ENCODE results near the gene FAM234B.

DNA sequence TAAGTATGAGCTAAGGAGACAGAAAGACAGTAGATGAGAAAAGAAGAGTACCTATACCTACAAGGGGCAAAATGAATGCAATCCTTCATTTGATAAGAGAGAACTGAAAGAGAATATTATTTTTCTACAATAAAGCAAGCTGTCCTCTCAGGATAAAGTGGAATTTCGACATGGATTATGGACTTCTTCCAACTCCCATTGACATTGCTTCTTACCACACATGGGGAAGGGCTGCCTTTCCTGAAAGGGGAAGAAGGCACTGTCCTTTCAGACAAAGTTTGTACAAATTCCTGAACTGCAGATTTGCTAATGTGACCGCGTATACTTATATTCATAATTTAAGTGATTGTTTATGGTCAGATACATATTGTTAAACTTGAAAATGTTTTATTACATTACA is 39.8 kb upstream of the FAM234B start:
- TF ChIP-seq, protein P1, sequence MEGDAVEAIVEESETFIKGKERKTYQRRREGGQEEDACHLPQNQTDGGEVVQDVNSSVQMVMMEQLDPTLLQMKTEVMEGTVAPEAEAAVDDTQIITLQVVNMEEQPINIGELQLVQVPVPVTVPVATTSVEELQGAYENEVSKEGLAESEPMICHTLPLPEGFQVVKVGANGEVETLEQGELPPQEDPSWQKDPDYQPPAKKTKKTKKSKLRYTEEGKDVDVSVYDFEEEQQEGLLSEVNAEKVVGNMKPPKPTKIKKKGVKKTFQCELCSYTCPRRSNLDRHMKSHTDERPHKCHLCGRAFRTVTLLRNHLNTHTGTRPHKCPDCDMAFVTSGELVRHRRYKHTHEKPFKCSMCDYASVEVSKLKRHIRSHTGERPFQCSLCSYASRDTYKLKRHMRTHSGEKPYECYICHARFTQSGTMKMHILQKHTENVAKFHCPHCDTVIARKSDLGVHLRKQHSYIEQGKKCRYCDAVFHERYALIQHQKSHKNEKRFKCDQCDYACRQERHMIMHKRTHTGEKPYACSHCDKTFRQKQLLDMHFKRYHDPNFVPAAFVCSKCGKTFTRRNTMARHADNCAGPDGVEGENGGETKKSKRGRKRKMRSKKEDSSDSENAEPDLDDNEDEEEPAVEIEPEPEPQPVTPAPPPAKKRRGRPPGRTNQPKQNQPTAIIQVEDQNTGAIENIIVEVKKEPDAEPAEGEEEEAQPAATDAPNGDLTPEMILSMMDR (IDR thresholded peaks at IDR 0.05): no peak
- TF ChIP-seq POLR2AphosphoS5 (IDR thresholded peaks at IDR 0.05): no peak
